Osteoblast (primary cell): ENCODE results near the gene RTF1. TPM values are rescaled to one million over a fixed set of nuclear protein-coding genes. Genes with fewer than 3 reads are reported as not detected.
"Not testable (repeated sequence)": the region's sequence is repeated elsewhere in the genome, so short reads cannot be mapped to it uniquely, and the experiment has no call there.

ENCODE experiments used
- DNase-seq: peaks from one replicate; pipeline ENCODE4 v3.0.0; 2011; ENCODE audit warnings: low spot score, mixed read lengths; ENCODE audit not compliant: insufficient read length; ENCODE audit errors: missing footprints
- H2AFZ ChIP-seq: 2 replicates; pipeline ENCODE4 v1.6.0; 2011; ENCODE audit warnings: mild to moderate bottlenecking, low read length
- H3K27ac ChIP-seq: 2 replicates; pipeline ENCODE4 v1.5.1; 2011; ENCODE audit warnings: mild to moderate bottlenecking, low read depth, low read length, moderate library complexity
- H3K27me3 ChIP-seq: 2 replicates; pipeline ENCODE4 v1.6.0; 2012; ENCODE audit warnings: mild to moderate bottlenecking, control low read depth, inconsistent platforms, low read length, moderate library complexity; ENCODE audit not compliant: insufficient read depth
- H3K36me3 ChIP-seq: 2 replicates; pipeline ENCODE4 v1.5.1; 2011; ENCODE audit warnings: mild to moderate bottlenecking, low read length, control low read depth, moderate library complexity; ENCODE audit not compliant: insufficient read depth
- H3K4me1 ChIP-seq: 2 replicates; pipeline ENCODE4 v1.5.1; 2011; ENCODE audit warnings: mild to moderate bottlenecking, low read length, control low read depth, moderate library complexity; ENCODE audit not compliant: insufficient read depth
- H3K4me2 ChIP-seq: 2 replicates; pipeline ENCODE4 v1.6.0; 2011; ENCODE audit warnings: mild to moderate bottlenecking, low read length; ENCODE audit not compliant: insufficient read depth
- H3K4me3 ChIP-seq: fragments of 200-600 bp; sonication (generic); 3 replicates; pipeline ENCODE4 v1.5.1; 2012; ENCODE audit warnings: mild to moderate bottlenecking, low read length, inconsistent platforms; ENCODE audit not compliant: insufficient read depth
- H3K79me2 ChIP-seq: 2 replicates; pipeline ENCODE4 v1.6.0; 2012; ENCODE audit warnings: mild to moderate bottlenecking, low read length, control low read depth, inconsistent platforms; ENCODE audit not compliant: insufficient read depth
- H3K9me3 ChIP-seq: 2 replicates; pipeline ENCODE4 v1.5.1; 2011; ENCODE audit warnings: low read depth, low read length, control low read depth
- H4K20me1 ChIP-seq: 2 replicates; pipeline ENCODE4 v1.6.0; 2012; ENCODE audit warnings: mild to moderate bottlenecking, low read length, control low read depth; ENCODE audit not compliant: insufficient read depth
- total RNA-seq: library from RNA; depleted of rRNA; stranded (reverse); fragments of >200 nt; gene quantifications from 2 replicates; pipeline ENCODE4 v1.2.3, GENCODE V29; 2012
- TF ChIP-seq, protein P1 (sequence below): IDR thresholded peaks from 2 replicates; pipeline ENCODE4 v1.5.1; 2011; ENCODE audit warnings: mild to moderate bottlenecking, low read depth, low read length, moderate library complexity; ENCODE audit errors: extremely low read depth

RTF1 gene
- total RNA-seq, 1 donor, result 26.1 TPM

DNA sequence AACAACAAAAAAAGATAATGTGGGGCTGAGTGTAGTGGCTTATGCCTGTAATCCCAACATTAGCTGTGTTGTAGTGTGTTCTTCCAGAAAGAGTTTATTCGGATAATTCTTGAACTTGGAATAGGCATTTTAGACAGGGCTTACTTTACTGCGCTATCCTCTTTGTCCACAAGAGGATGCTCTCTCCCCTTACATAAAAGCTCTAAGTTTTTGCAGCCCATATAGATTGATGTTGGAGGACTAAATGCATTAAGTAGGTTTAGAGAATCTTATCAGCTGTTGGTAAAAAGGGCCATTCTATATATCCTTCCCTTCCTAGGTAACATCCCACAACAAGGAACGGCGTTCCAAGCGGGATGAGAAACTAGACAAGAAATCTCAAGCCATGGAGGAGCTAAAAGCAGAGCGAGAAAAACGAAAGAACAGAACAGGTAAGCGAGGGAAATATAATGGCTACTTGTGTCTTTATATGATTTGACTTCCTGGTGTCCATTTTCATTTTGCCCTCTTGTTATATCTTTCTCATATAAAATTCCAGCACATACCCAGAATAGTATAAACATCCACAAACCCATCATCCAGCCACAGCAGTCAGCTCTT, 49.0 kb downstream of the RTF1 start:
- H3K36me3 ChIP-seq, result peaks cover 35% of the 10 kb centered on the region
- peaks cover 4% of the 10 kb centered on the region for H3K79me2 ChIP-seq
- DNase-seq, result peak; percentile 85

DNA sequence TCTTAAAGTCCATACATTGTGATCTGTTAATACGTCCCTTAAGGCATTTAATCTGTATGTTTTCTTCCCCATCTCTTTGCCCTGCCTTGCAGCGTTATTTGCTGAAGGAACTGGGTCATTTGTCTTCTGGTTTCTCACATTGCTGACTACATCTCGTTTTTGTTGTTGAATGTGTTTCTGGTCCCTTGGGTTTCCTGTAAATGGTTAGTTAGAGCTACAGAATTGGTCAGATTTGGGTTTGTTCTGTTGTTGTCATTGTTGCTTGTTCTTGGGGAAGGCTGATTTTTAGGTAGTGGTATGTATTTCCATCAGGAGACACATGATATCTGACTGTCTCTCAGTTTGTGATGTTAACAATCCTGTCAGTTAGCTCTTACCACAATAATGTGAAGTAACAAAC, 49.8 kb downstream of the RTF1 start:
- Histone ChIP-seq H3K27me3 (no peaks in the 10 kb centered on the region), H2AFZ (no peak overlapping the region), H3K79me2 (peaks cover 4% of the 10 kb centered on the region), H4K20me1 (peaks cover 8% of the 10 kb centered on the region), H3K4me1 (no peaks in the 10 kb centered on the region), H3K9me3 (no peaks in the 10 kb centered on the region), H3K4me3 (no peak overlapping the region), H3K36me3 (peaks cover 43% of the 10 kb centered on the region), H3K27ac (no peak overlapping the region), H3K4me2 (no peak overlapping the region)
- DNase-seq, result no peak
- TF ChIP-seq, protein P1, sequence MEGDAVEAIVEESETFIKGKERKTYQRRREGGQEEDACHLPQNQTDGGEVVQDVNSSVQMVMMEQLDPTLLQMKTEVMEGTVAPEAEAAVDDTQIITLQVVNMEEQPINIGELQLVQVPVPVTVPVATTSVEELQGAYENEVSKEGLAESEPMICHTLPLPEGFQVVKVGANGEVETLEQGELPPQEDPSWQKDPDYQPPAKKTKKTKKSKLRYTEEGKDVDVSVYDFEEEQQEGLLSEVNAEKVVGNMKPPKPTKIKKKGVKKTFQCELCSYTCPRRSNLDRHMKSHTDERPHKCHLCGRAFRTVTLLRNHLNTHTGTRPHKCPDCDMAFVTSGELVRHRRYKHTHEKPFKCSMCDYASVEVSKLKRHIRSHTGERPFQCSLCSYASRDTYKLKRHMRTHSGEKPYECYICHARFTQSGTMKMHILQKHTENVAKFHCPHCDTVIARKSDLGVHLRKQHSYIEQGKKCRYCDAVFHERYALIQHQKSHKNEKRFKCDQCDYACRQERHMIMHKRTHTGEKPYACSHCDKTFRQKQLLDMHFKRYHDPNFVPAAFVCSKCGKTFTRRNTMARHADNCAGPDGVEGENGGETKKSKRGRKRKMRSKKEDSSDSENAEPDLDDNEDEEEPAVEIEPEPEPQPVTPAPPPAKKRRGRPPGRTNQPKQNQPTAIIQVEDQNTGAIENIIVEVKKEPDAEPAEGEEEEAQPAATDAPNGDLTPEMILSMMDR, result no peak

More for the DNA sequence above, 49.0 kb downstream of the RTF1 start:
- Histone ChIP-seq H4K20me1 (peaks cover 8% of the 10 kb centered on the region), H3K4me1 (no peaks in the 10 kb centered on the region), H3K4me3 (no peak overlapping the region), H2AFZ (no peak overlapping the region), H3K27me3 (no peaks in the 10 kb centered on the region), H3K9me3 (no peaks in the 10 kb centered on the region), H3K27ac (no peak overlapping the region), H3K4me2 (no peak overlapping the region)
- TF ChIP-seq, protein P1, result peak; percentile 98

DNA sequence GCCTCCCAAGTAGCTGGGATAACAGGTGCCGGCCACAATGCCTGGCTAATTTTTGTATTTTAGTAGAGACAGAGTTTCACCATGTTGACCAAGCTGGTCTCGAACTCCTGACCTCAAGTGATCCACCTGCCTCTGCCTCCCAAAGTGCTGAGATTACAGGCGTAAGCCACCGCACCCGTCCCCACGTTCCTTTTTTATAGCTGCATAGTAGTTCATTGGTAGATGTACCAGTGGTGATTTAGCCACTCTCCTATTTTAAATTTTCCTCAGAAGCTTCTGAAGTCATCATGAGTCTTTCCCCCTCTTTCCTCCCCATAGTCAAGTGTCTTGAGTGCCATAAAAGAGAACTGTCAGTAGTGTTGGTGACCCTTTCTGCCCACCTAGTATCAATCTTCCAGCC, 52.7 kb downstream of the RTF1 start:
- DNase-seq, H3K4me1 ChIP-seq, H3K9me3 ChIP-seq, H3K79me2 ChIP-seq, H2AFZ ChIP-seq, H3K27ac ChIP-seq, H4K20me1 ChIP-seq, H3K27me3 ChIP-seq, H3K4me2 ChIP-seq, H3K4me3 ChIP-seq: not testable (repeated sequence)
- peaks cover 48% of the 10 kb centered on the region for H3K36me3 ChIP-seq

DNA sequence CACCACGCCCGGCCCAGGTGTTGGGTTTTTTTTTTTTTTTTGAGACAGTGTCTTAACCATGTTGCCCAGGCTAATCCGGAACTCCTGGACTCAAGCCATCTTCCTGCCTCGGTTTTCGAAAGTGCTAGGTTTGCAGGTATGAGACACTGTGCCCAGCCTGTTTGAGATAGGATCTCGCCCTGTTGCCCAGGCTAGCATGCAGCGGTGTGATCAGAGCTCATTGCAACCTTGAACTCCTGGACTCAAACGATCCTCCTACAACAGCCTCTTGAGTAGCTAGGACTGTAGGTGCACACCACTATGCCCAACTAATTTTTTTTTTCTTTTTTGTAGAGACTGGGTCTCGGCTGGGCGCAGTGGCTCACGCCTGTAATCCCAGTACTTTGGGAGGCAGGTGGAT, 56.5 kb downstream of the RTF1 start:
- Histone ChIP-seq H3K9me3 (no peaks in the 10 kb centered on the region), H3K4me1 (peaks cover 6% of the 10 kb centered on the region), H3K27ac (no peak overlapping the region), H3K4me3 (no peak overlapping the region), H2AFZ (no peak overlapping the region), H3K27me3 (no peaks in the 10 kb centered on the region), H3K79me2 (no peaks in the 10 kb centered on the region), H3K4me2 (no peak overlapping the region), H4K20me1 (no peaks in the 10 kb centered on the region), H3K36me3 (peaks cover 67% of the 10 kb centered on the region)
- TF ChIP-seq, protein P1, result no peak
- DNase-seq, result no peak
